Measurements from ENCODE around the gene FARS2. TPM values are rescaled to one million over a fixed set of nuclear protein-coding genes. Genes with fewer than 3 reads are reported as not detected.

Gene FARS2
- polyA plus RNA-seq, 3 donors: 9.0 to 18.4 (median 16.1) TPM

DNA sequence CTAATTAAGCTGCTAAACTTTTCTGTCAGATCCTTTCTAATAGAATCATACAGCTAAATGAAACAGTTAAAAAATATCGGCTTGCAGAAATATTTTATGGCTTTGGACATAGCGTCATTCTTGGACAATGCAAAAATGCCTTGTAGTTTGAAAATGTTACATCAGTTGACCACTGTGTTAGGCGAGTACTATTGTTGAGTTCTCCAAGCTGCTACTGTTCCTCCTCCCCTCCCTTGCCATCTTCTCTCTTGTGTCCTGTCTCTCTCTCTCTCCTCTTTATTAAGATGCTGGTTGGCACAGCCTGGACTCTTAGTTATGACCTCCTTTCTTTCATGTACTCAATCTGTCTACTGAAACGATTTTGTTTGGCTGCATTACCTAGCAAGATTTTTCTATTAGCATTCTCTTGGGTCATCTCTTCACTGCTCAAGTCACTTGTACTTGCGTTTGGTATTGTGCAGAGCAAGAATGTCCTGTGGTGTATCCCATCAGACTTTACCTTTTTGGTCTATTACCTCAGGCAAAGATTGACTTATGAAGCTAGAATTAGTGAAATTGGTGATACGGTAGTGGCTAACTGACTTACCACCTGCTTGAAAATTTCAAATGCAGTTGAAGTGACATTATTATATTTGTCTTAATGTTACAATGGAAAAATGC, 127.9 kb downstream of the FARS2 start:
- no peak overlapping the region for H3K27ac ChIP-seq (ENCODE audit: low read depth, low read length)
- WGBS, 3 donors: 57 to 88% (median 76%) methylated on average over 6 of the region's 6 CpGs

- WGBS, 3 donors: 77 to 98% (median 87%) methylated on average over 3 of the region's 3 CpGs
- no peak overlapping the region for H3K27ac ChIP-seq (ENCODE audit: low read depth, low read length)
Observed at GRCh38 chr6:5390177-5390576, 128.9 kb downstream of the FARS2 start.

DNA sequence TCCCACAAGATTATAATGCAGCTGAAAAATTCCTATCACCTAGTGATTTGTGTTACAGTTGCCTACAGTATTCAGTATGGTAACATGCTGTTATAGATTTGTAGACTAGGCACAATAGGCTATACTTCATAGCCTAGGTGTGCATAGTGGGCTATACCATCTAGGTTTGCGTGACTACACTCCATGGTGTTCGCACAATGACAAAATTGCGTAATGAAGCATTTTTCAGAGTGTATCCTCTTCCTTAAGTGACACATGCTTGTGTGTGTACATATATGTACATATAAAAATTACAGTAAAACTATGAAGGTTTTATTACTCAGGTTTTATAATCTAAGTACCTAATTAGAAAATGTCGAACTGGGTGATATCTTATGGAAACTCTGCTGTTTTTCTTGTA, 133.0 kb downstream of the FARS2 start:
- 91 to 96% (median 92%) methylated on average over 4 of the region's 4 CpGs for WGBS, 3 donors
- no peak overlapping the region for H3K27ac ChIP-seq (ENCODE audit: low read depth, low read length)

DNA sequence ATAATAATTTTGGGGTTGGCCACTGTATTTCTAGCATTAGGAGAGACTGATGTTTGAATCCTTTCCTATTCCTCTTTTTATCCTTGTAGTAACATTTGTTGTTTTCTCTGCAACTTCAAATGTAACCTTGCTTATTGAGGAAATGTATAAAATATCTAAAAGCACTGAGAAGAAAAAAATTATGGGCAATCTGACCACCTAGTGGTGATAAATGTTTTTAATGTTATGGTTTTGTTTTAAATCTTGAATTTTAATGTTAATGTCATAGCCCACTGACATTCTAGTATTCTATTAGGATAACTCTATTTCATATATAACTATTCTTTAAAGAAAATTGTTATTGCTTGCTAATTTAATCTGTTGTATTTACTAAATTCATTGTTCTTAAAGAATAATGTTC, 134.4 kb downstream of the FARS2 start:
- no peak overlapping the region for H3K27ac ChIP-seq (ENCODE audit: low read depth, low read length)

- 17 to 59% (median 31%) methylated on average over 1 of the region's 1 CpG for WGBS, 3 donors
- H3K27ac ChIP-seq (ENCODE audit: low read depth, low read length): no peak overlapping the region
Observed at GRCh38 chr6:5398530-5398929, 137.2 kb downstream of the FARS2 start.

DNA sequence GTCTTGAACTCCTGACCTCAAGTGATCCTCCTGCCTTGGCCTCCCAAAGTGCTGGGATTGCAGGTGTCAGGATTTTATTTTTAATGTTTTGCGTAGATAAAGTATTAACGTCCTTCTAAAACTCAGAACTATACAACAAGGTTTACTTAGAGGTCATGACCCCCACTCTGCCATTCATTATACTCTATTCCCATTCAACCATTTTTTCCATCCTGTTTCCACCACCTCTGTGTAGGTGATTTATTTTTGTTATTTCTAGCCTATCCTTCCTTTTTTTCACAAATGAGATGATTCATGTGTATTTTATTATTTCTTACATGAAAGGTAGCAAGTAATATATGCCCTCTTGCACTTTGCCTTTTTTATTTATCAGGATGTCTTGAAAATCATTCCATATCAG, 138.1 kb downstream of the FARS2 start:
- WGBS, 3 donors: 93 to 97% (median 96%) methylated on average over 2 of the region's 2 CpGs
- no peak overlapping the region for H3K27ac ChIP-seq (ENCODE audit: low read depth, low read length)

DNA sequence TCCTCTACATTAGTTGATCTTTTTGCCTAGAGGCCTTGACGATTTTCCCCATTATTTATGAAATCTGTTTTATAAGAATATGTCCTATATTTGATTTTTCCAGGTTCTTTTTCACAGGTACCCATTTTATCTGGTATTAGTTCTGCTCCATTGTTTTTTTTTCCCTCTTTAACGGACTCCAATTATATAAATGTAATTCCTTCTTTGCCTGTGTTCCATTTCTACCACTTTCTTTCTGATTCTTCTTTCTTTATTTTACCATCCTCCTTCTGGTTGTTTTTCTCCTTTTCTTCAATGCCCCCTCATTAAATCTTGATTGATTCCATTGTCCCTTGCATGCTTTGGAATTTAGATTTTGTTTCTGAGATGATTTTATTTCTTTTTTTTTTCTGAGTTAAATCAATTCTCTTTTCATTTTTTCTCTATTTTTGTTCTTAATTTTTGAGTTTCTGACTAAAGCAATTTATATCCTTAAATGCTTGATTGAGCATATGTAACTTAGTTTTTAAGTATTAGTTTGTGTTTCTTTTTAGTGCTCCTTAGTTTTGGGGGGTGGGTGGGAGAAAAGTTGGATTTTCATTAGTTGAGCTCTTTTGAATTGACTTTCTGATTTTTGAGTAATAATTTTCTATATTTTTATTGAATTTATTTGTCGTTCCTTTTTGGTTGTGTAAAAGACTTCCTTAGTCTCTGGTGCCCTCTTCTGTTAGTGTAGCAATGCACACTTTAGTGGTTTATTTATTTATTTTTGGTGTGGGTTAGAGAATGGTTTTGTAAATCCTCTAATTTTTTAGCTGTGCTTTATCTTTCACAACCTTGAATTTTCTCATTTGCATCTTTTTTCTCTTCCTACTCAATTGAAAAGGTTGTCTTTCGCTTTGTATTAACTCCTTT, 140.8 kb downstream of the FARS2 start:
- 83 to 94% (median 85%) methylated on average over 4 of the region's 4 CpGs for WGBS, 3 donors
- H3K27ac ChIP-seq (ENCODE audit: low read depth, low read length): no peak overlapping the region

DNA sequence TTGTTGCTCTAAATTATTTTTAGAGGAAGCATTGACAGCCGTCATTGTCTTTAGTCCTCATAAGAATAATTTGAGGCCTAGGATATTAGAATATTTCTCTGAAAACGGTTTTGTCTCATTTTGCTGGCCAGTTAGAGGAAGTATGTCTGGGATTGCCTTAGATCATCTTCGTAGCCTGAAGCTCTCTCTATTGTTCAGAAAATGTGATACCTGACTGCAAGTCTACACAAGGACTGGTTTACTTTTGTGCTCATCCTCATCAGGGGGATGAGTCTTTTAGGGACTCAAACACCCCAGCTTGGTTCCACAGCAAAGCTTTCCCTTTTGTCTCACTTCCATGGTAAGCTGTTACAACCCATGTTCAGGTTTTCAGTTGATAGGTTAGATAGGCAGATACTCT, 141.8 kb downstream of the FARS2 start:
- no peak overlapping the region for H3K27ac ChIP-seq (ENCODE audit: low read depth, low read length)
- WGBS, 3 donors: 65 to 81% (median 65%) methylated on average over 3 of the region's 3 CpGs

DNA sequence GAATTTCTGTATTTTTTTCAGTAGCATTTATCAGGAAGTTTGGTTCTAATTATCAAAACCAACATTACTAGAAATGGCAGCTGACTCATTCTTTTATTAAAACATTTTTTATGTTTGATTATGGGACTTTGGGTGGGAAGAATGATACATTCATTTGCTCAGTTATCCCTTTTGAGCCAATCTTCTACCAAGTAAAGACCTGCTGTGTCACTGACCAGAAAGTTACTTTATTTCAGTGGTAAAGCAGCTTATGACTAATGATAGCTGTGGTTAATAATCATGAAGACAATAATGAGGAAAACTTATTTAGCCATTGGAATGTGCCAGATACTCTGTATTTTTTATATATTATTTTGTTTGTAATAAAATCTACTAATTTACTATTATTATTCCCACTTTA, 142.3 kb downstream of the FARS2 start:
- no peak overlapping the region for H3K27ac ChIP-seq (ENCODE audit: low read depth, low read length)

GRCh38 chr6:5405976-5406375, 144.7 kb downstream of the FARS2 start:
- WGBS, 3 donors: 96 to 98% (median 97%) methylated on average over 4 of the region's 4 CpGs
- no peak overlapping the region for H3K27ac ChIP-seq (ENCODE audit: low read depth, low read length)

- H3K27ac ChIP-seq (ENCODE audit: low read depth, low read length): no peak overlapping the region
Observed at GRCh38 chr6:5411414-5411813, 150.1 kb downstream of the FARS2 start.

GRCh38 chr6:5412017-5412416, 150.7 kb downstream of the FARS2 start:
- no peak overlapping the region for H3K27ac ChIP-seq (ENCODE audit: low read depth, low read length)
- 82 to 90% (median 85%) methylated on average over 5 of the region's 5 CpGs for WGBS, 3 donors

DNA sequence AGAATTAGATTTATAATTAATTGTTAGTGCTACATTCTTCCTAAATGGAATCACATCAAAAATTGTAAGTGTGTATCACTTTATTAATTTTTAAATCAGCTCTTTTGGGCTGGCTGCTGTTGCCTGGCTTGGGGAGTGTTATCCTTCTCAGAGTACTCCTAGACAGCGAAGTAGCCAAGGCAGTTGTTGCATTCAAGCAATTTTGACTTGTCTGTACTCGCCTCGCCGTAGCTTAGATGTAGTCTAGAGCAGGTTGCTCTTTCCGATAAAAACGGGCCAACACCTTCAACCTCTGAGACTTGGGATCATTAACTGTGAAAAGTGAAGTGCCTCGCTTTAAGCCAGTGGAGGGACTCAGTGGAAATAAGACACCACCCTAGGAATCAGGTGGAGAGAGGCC, 151.3 kb downstream of the FARS2 start:
- WGBS, 3 donors: 94 to 98% (median 98%) methylated on average over 7 of the region's 7 CpGs
- H3K27ac ChIP-seq (ENCODE audit: low read depth, low read length): no peak overlapping the region

GRCh38 chr6:5416250-5416649, 154.9 kb downstream of the FARS2 start:
- 80 to 95% (median 88%) methylated on average over 4 of the region's 4 CpGs for WGBS, 3 donors
- H3K27ac ChIP-seq (ENCODE audit: low read depth, low read length): no peak overlapping the region

- 55 to 84% (median 84%) methylated on average over 5 of the region's 5 CpGs for WGBS, 3 donors
- H3K27ac ChIP-seq (ENCODE audit: low read depth, low read length): no peak overlapping the region
Observed at GRCh38 chr6:5422321-5422915, 161.1 kb downstream of the FARS2 start.

DNA sequence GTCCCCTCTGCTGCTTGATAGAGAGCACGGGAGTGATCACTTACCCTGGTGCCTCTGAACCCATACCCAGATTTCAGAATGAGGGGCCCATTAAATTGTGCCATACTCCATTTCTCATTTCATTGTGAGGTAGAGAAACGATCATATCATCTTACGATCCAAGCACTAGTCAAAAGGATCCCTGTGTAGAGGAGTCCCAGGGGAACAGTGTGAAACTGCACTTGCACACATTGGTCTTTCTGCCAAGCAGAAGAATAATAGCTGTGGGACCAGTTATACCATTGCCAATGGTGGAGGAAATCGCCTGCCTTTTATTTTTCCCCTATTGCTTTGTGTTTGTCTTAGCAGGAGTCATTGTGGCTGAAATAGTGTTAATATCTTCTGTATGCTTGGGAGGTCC, 161.9 kb downstream of the FARS2 start:
- WGBS, 3 donors: 73 to 89% (median 83%) methylated on average over 4 of the region's 4 CpGs
- H3K27ac ChIP-seq (ENCODE audit: low read depth, low read length): no peak overlapping the region

- H3K27ac ChIP-seq (ENCODE audit: low read depth, low read length): no peak overlapping the region
- WGBS, 3 donors: 79 to 94% (median 83%) methylated on average over 6 of the region's 6 CpGs
Observed at GRCh38 chr6:5424726-5425125, 163.4 kb downstream of the FARS2 start.

GRCh38 chr6:5425267-5425666, 164.0 kb downstream of the FARS2 start:
- WGBS, 3 donors: 79 to 85% (median 81%) methylated on average over 7 of the region's 7 CpGs

GRCh38 chr6:5425797-5426196, 164.5 kb downstream of the FARS2 start:
- 65 to 85% (median 79%) methylated on average over 4 of the region's 4 CpGs for WGBS, 3 donors
- H3K27ac ChIP-seq (ENCODE audit: low read depth, low read length): no peak overlapping the region

More at GRCh38 chr6:5425267-5425666, 164.0 kb downstream of the FARS2 start:
- H3K27ac ChIP-seq (ENCODE audit: low read depth, low read length): no peak overlapping the region

DNA sequence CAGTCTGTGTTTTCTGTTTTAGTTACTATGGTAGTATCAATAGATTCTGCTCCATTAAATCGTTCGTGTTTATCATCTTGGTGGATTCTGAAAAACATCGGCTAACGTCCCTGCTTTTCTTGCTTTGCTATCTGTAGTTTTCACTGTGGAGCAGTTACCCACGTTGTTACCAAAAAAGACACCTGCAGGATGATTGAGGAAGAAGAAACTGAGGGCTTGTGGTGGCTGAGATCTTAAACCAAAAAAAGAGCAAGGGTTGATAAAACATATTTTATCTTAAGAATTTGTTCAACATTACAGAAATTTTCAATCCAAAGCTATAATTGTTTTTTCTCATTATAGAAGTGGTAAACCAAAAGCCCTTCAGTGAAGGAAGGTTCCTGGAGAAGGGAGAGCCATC, 166.3 kb downstream of the FARS2 start:
- no peak overlapping the region for H3K27ac ChIP-seq (ENCODE audit: low read depth, low read length)
- 70 to 86% (median 80%) methylated on average over 5 of the region's 5 CpGs for WGBS, 3 donors
